GM18526 (cell line): ENCODE results near the gene NMT2.

ENCODE experiments used
- POLR2A ChIP-seq: IDR thresholded peaks from 3 replicates; pipeline ENCODE4 v1.6.1; 2011; ENCODE audit not compliant: insufficient read length; ENCODE audit errors: extremely low read depth

The NMT2 gene

GRCh38 chr10:15155978-15156656 lies 12.4 kb downstream of the NMT2 start:
- no peak for TF ChIP-seq POLR2A

GRCh38 chr10:15152556-15152955 lies 15.9 kb downstream of the NMT2 start:
- TF ChIP-seq POLR2A = no peak

- TF ChIP-seq POLR2A = no peak
These were observed 17.9 kb downstream of the NMT2 start for GRCh38 chr10:15150563-15150962.

- TF ChIP-seq POLR2A = no peak
These were observed 19.3 kb downstream of the NMT2 start for GRCh38 chr10:15149042-15149771.

- TF ChIP-seq POLR2A = no peak
These were observed 20.7 kb downstream of the NMT2 start for GRCh38 chr10:15147594-15148392.

- TF ChIP-seq POLR2A = no peak
These were observed 22.1 kb downstream of the NMT2 start for GRCh38 chr10:15146366-15146765.

- no peak for TF ChIP-seq POLR2A
These were observed 23.7 kb downstream of the NMT2 start for GRCh38 chr10:15144788-15145187.

- TF ChIP-seq POLR2A = no peak
These were observed 27.1 kb downstream of the NMT2 start for GRCh38 chr10:15141136-15142054.

- no peak for TF ChIP-seq POLR2A
These were observed 27.8 kb downstream of the NMT2 start for GRCh38 chr10:15140698-15141097.

- no peak for TF ChIP-seq POLR2A
These were observed 30.9 kb downstream of the NMT2 start for GRCh38 chr10:15137636-15138035.

GRCh38 chr10:15137036-15137359 lies 31.5 kb downstream of the NMT2 start:
- no peak for TF ChIP-seq POLR2A

GRCh38 chr10:15136129-15137035 lies 32.1 kb downstream of the NMT2 start:
- no peak for TF ChIP-seq POLR2A

- no peak for TF ChIP-seq POLR2A
These were observed 37.2 kb downstream of the NMT2 start for GRCh38 chr10:15131330-15131729.

GRCh38 chr10:15124908-15125307 lies 43.6 kb downstream of the NMT2 start:
- TF ChIP-seq POLR2A = no peak
